Measurements from ENCODE around the gene RUFY3.
"Not testable (repeated sequence)": the region's sequence is repeated elsewhere in the genome, so short reads cannot be mapped to it uniquely, and the experiment has no call there.

The RUFY3 gene

DNA sequence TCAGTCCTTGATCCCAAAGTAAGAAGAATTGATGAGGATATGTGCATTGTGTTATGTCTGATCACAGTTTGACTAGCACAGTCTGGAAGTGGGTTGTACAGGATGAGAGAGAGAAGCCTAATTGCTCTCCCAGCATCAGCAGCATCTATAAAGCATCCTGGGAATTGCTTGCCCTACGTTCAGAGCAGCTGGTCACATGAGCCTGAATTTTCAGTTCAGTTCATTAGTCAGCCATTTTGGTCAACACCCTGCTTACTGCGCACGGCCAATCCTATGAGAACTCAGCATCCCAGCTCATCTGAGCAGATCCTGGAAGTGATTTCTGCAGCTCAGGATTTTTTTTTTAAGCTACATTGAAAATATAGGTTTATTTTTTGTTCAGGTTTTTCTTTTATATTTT, at the start of gene RUFY3:
RUFY3 (plus strand) TSS at position 218 of the 400 bp plus-strand sequence. CDS start 610 bp downstream, outside the sequence.
- H3K4me3 ChIP-seq (ENCODE audit: low read depth, low read length): no peak within 1 kb of the TSS

GRCh38 chr4:70674191-70674590, 47.6 kb upstream of the RUFY3 start:
- Histone ChIP-seq H3K9ac (ENCODE audit: low read depth, low read length) (no peak overlapping the region), H3K27ac (ENCODE audit: low read depth, low read length) (no peak overlapping the region), H3K4me1 (ENCODE audit: control insufficient read depth, insufficient read depth, low read length) (no peaks in the 10 kb centered on the region), H3K4me3 (ENCODE audit: low read depth, low read length) (no peak overlapping the region), H3K36me3 (ENCODE audit: control insufficient read depth, insufficient read depth, low read length) (no peaks in the 10 kb centered on the region), H3K27me3 (ENCODE audit: control insufficient read depth, insufficient read depth, low read length) (no peaks in the 10 kb centered on the region), H3K9me3 (ENCODE audit: control insufficient read depth, insufficient read depth, low read length) (no peaks in the 10 kb centered on the region)

More for the DNA sequence above, at the start of gene RUFY3:
- Histone ChIP-seq H3K36me3 (ENCODE audit: control insufficient read depth, insufficient read depth, low read length) (no peaks in the 10 kb centered on the region), H3K9me3 (ENCODE audit: control insufficient read depth, insufficient read depth, low read length) (no peaks in the 10 kb centered on the region), H3K27ac (ENCODE audit: low read depth, low read length) (peak within 1 kb of the TSS; percentile 27), H3K27me3 (ENCODE audit: control insufficient read depth, insufficient read depth, low read length) (no peaks in the 10 kb centered on the region), H3K9ac (ENCODE audit: low read depth, low read length) (no peak within 1 kb of the TSS), H3K4me1 (ENCODE audit: control insufficient read depth, insufficient read depth, low read length) (peaks cover 13% of the 10 kb centered on the region)

GRCh38 chr4:70674731-70675130, 47.0 kb upstream of the RUFY3 start:
- Histone ChIP-seq H3K4me1 (ENCODE audit: control insufficient read depth, insufficient read depth, low read length) (no peaks in the 10 kb centered on the region), H3K9ac (ENCODE audit: low read depth, low read length) (no peak overlapping the region), H3K27me3 (ENCODE audit: control insufficient read depth, insufficient read depth, low read length) (no peaks in the 10 kb centered on the region), H3K36me3 (ENCODE audit: control insufficient read depth, insufficient read depth, low read length) (no peaks in the 10 kb centered on the region), H3K4me3 (ENCODE audit: low read depth, low read length) (no peak overlapping the region), H3K27ac (ENCODE audit: low read depth, low read length) (no peak overlapping the region), H3K9me3 (ENCODE audit: control insufficient read depth, insufficient read depth, low read length) (no peaks in the 10 kb centered on the region)

GRCh38 chr4:70676554-70677090, 45.1 kb upstream of the RUFY3 start:
- H3K4me1 ChIP-seq (ENCODE audit: control insufficient read depth, insufficient read depth, low read length): no peaks in the 10 kb centered on the region
- no peaks in the 10 kb centered on the region for H3K36me3 ChIP-seq (ENCODE audit: control insufficient read depth, insufficient read depth, low read length)
- no peak overlapping the region for H3K4me3 ChIP-seq (ENCODE audit: low read depth, low read length)
- H3K9me3 ChIP-seq (ENCODE audit: control insufficient read depth, insufficient read depth, low read length): no peaks in the 10 kb centered on the region
- no peaks in the 10 kb centered on the region for H3K27me3 ChIP-seq (ENCODE audit: control insufficient read depth, insufficient read depth, low read length)
- no peak overlapping the region for H3K9ac ChIP-seq (ENCODE audit: low read depth, low read length)
- no peak overlapping the region for H3K27ac ChIP-seq (ENCODE audit: low read depth, low read length)

- Histone ChIP-seq H3K4me1 (ENCODE audit: control insufficient read depth, insufficient read depth, low read length) (no peaks in the 10 kb centered on the region), H3K9ac (ENCODE audit: low read depth, low read length) (no peak overlapping the region), H3K27me3 (ENCODE audit: control insufficient read depth, insufficient read depth, low read length) (no peaks in the 10 kb centered on the region), H3K9me3 (ENCODE audit: control insufficient read depth, insufficient read depth, low read length) (no peaks in the 10 kb centered on the region), H3K36me3 (ENCODE audit: control insufficient read depth, insufficient read depth, low read length) (no peaks in the 10 kb centered on the region), H3K4me3 (ENCODE audit: low read depth, low read length) (no peak overlapping the region), H3K27ac (ENCODE audit: low read depth, low read length) (no peak overlapping the region)
Observed at GRCh38 chr4:70678383-70678999, 43.3 kb upstream of the RUFY3 start.

DNA sequence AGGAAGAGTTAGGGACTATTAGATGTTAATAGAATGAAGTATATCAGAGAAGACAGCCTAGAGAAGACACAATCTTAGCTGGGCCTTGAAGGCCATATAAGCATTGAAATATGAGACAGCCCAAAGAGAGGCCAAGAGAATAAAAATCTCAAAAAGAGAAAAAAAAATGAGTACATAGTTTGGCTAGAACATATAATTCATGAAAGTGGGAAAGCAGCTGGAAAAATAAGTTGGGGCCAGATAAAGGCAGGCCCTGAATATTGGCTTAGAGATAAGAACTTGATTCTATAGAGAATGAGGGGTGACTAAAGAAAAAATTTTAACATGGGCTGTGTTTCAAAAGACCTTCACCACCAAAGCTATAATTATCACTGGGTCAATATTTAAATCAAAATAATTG, 40.8 kb upstream of the RUFY3 start:
- no peak overlapping the region for H3K4me3 ChIP-seq (ENCODE audit: low read depth, low read length)
- no peaks in the 10 kb centered on the region for H3K4me1 ChIP-seq (ENCODE audit: control insufficient read depth, insufficient read depth, low read length)
- H3K27me3 ChIP-seq (ENCODE audit: control insufficient read depth, insufficient read depth, low read length): no peaks in the 10 kb centered on the region
- H3K9me3 ChIP-seq (ENCODE audit: control insufficient read depth, insufficient read depth, low read length): no peaks in the 10 kb centered on the region
- no peak overlapping the region for H3K9ac ChIP-seq (ENCODE audit: low read depth, low read length)
- no peak overlapping the region for H3K27ac ChIP-seq (ENCODE audit: low read depth, low read length)
- H3K36me3 ChIP-seq (ENCODE audit: control insufficient read depth, insufficient read depth, low read length): no peaks in the 10 kb centered on the region

DNA sequence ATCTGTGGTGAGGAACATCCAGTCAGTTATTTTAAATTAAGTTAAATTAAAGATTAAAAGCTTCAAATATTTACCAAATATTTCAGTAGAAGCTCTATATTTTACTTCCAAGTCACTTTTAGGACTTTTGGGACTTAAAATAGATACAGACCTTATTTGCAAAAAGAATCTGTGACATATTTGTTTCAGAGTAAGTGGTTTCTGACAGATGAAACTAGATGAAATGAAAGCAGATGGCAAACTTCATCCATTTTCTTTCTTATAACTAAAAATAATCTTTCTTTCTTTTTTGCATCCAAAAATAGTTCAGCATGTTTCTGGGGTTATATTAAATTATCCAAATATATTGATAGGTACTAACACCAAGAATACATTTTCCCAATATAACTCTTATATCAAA, 40.1 kb upstream of the RUFY3 start:
- no peak overlapping the region for H3K27ac ChIP-seq (ENCODE audit: low read depth, low read length)
- no peaks in the 10 kb centered on the region for H3K4me1 ChIP-seq (ENCODE audit: control insufficient read depth, insufficient read depth, low read length)
- no peak overlapping the region for H3K4me3 ChIP-seq (ENCODE audit: low read depth, low read length)
- no peaks in the 10 kb centered on the region for H3K27me3 ChIP-seq (ENCODE audit: control insufficient read depth, insufficient read depth, low read length)
- H3K9me3 ChIP-seq (ENCODE audit: control insufficient read depth, insufficient read depth, low read length): no peaks in the 10 kb centered on the region
- no peaks in the 10 kb centered on the region for H3K36me3 ChIP-seq (ENCODE audit: control insufficient read depth, insufficient read depth, low read length)
- no peak overlapping the region for H3K9ac ChIP-seq (ENCODE audit: low read depth, low read length)

- H3K27me3 ChIP-seq (ENCODE audit: control insufficient read depth, insufficient read depth, low read length); H3K27ac ChIP-seq (ENCODE audit: low read depth, low read length); H3K9me3 ChIP-seq (ENCODE audit: control insufficient read depth, insufficient read depth, low read length); H3K9ac ChIP-seq (ENCODE audit: low read depth, low read length); H3K4me3 ChIP-seq (ENCODE audit: low read depth, low read length); H3K4me1 ChIP-seq (ENCODE audit: control insufficient read depth, insufficient read depth, low read length); H3K36me3 ChIP-seq (ENCODE audit: control insufficient read depth, insufficient read depth, low read length): not testable (repeated sequence)
Observed at GRCh38 chr4:70682142-70682541, 39.6 kb upstream of the RUFY3 start.

GRCh38 chr4:70687392-70687791, 34.4 kb upstream of the RUFY3 start:
- Histone ChIP-seq H3K27ac (ENCODE audit: low read depth, low read length) (peak overlapping the region; percentile 96), H3K4me1 (ENCODE audit: control insufficient read depth, insufficient read depth, low read length) (peaks cover 8% of the 10 kb centered on the region; the same call in 1 of the 2 replicates), H3K9ac (ENCODE audit: low read depth, low read length) (peak overlapping the region; percentile 83), H3K27me3 (ENCODE audit: control insufficient read depth, insufficient read depth, low read length) (no peaks in the 10 kb centered on the region), H3K4me3 (ENCODE audit: low read depth, low read length) (peak overlapping the region; percentile 94), H3K36me3 (ENCODE audit: control insufficient read depth, insufficient read depth, low read length) (peaks cover 13% of the 10 kb centered on the region), H3K9me3 (ENCODE audit: control insufficient read depth, insufficient read depth, low read length) (no peaks in the 10 kb centered on the region)

- Histone ChIP-seq H3K27me3 (ENCODE audit: control insufficient read depth, insufficient read depth, low read length) (no peaks in the 10 kb centered on the region), H3K4me1 (ENCODE audit: control insufficient read depth, insufficient read depth, low read length) (peaks cover 8% of the 10 kb centered on the region; the same call in 1 of the 2 replicates), H3K9ac (ENCODE audit: low read depth, low read length) (peak within 1 kb of the TSS; percentile 87), H3K36me3 (ENCODE audit: control insufficient read depth, insufficient read depth, low read length) (peaks cover 13% of the 10 kb centered on the region), H3K4me3 (ENCODE audit: low read depth, low read length) (peak within 1 kb of the TSS; percentile 94), H3K27ac (ENCODE audit: low read depth, low read length) (peak within 1 kb of the TSS; percentile 96), H3K9me3 (ENCODE audit: control insufficient read depth, insufficient read depth, low read length) (no peaks in the 10 kb centered on the region)
Observed at GRCh38 chr4:70687821-70688794, 33.7 kb upstream of the RUFY3 start, which contains the start of gene UTP3. TSS of gene UTP3 (plus strand) at chr4:70688532. CDS start at chr4:70688678, 146 bp downstream.
